Measurements from ENCODE around the gene ADO. TPM values are rescaled to one million over a fixed set of nuclear protein-coding genes. Genes with fewer than 3 reads are reported as not detected.

Gene ADO
- total RNA-seq, 1 experiment from 2014 or later, result 26.2 TPM

Other genes with a start within 250 kb of the ADO start
- 2.3 TPM for gene EGR2, start 11.6 kb downstream of the ADO start, total RNA-seq (2021; ENCODE audit: unreplicated experiment)